GM21529 (cell line): ENCODE data around the gene LRRK1.

Source experiments
- ATAC-seq: cut with Tn5 transposase; IDR thresholded peaks from one replicate; pipeline ENCODE4 v1.9.1; 2021; ENCODE audit not compliant: unreplicated experiment

LRRK1 gene

GRCh38 chr15:101107625-101108460 lies 188.7 kb downstream of the LRRK1 start:
- no peak for ATAC-seq

GRCh38 chr15:101108461-101108775 lies 189.3 kb downstream of the LRRK1 start:
- no peak for ATAC-seq

- ATAC-seq: no peak
Measured at GRCh38 chr15:101108791-101109190, 189.6 kb downstream of the LRRK1 start.

- no peak for ATAC-seq
Measured at GRCh38 chr15:101110681-101111569, 191.8 kb downstream of the LRRK1 start.

GRCh38 chr15:101111570-101112262 lies 192.6 kb downstream of the LRRK1 start:
- no peak for ATAC-seq

GRCh38 chr15:101112336-101113113 lies 193.4 kb downstream of the LRRK1 start:
- ATAC-seq: no peak

GRCh38 chr15:101113114-101114005 lies 194.2 kb downstream of the LRRK1 start:
- no peak for ATAC-seq

- ATAC-seq: no peak
Measured at GRCh38 chr15:101114166-101114565, 195.0 kb downstream of the LRRK1 start.

GRCh38 chr15:101114610-101115009 lies 195.5 kb downstream of the LRRK1 start:
- ATAC-seq: no peak

GRCh38 chr15:101115393-101115785 lies 196.2 kb downstream of the LRRK1 start:
- no peak for ATAC-seq

GRCh38 chr15:101115786-101116680 lies 196.9 kb downstream of the LRRK1 start:
- ATAC-seq: no peak

GRCh38 chr15:101116681-101116976 lies 197.5 kb downstream of the LRRK1 start:
- ATAC-seq: no peak

GRCh38 chr15:101118116-101118515 lies 199.0 kb downstream of the LRRK1 start:
- no peak for ATAC-seq

GRCh38 chr15:101118615-101119014 lies 199.5 kb downstream of the LRRK1 start:
- ATAC-seq: no peak

- no peak for ATAC-seq
Measured at GRCh38 chr15:101119181-101119580, 200.0 kb downstream of the LRRK1 start.
